HG03025 (cell line): ENCODE results near the gene SCAPER.

Source experiments
- ATAC-seq: cut with Tn5 transposase; IDR thresholded peaks from one replicate; pipeline ENCODE4 v1.9.1; 2021; ENCODE audit warnings: mild to moderate bottlenecking, moderate library complexity; ENCODE audit not compliant: unreplicated experiment, low FRiP score

SCAPER gene

DNA sequence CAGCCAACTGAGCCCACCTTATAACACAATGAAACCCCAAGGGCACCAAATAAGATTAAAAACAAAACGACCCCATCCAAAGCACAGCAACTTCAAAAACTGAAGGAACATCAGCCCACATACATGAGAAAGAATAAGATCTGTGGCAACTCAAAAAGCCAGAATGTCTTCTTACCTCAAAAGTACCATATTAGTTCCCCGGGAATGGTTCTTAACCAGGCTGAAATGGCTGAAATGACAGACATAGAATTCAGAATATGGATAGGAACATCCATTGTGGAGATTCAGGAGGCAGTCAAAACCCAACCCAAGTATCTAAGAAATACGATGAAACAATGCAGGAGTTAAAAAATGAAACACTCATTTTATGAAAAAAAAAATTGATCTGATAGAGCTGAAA is 222.3 kb downstream of the SCAPER start:
- ATAC-seq, result no peak

DNA sequence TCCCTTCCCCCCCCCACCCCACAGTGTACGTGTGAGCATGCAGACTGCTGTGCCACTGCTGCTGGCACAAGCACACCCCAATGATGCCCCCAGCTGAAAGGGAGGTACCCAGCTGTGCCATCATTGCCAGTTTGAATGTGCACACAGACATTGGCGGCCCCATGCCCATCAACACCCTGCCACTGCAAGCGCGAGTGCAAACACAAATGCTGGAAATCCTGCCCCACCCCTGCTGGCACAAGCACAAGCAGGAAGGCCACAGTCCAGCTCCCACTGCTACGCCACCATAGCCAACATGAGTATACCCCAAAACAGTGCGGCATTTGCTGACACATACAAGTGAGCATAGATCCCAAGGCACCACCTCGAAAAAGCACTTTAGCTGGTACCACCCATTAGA is 222.9 kb downstream of the SCAPER start:
- no peak for ATAC-seq

DNA sequence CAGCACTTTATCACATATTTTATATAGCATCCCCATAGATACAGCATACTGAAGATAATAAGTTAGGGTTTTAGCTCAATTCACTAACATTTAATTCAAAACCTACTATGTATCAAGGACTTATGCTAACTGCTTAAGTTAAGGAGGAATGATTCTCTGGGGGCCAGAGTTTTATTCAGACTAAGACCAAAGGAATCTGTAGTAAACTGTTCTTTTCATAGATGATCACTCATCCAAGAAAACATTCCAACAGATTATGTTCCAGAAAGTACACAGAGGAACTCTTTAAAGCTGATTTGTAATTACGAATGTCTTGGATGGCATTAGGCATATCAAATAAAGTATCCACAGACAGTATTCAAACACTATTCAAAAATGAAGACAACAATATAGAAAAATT is 226.4 kb downstream of the SCAPER start:
- no peak for ATAC-seq

DNA sequence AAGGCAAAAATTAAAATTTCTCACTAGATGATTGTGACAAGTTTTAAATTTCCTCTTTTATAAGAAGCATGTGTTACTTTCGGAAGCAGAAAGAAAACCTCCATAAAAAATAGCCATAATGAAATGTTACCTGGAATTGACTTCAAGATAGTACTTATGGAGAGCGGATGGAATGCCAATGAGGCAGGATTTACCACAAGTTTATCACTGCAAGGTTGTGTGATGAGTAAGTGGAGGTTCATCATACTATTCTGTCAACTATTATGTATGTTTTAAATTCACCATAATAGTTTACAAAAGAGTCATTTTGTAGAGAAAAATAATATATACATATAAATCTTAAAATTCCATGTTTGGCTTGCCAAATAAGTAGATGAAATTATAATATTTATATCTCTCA is 230.3 kb downstream of the SCAPER start:
- no peak for ATAC-seq

DNA sequence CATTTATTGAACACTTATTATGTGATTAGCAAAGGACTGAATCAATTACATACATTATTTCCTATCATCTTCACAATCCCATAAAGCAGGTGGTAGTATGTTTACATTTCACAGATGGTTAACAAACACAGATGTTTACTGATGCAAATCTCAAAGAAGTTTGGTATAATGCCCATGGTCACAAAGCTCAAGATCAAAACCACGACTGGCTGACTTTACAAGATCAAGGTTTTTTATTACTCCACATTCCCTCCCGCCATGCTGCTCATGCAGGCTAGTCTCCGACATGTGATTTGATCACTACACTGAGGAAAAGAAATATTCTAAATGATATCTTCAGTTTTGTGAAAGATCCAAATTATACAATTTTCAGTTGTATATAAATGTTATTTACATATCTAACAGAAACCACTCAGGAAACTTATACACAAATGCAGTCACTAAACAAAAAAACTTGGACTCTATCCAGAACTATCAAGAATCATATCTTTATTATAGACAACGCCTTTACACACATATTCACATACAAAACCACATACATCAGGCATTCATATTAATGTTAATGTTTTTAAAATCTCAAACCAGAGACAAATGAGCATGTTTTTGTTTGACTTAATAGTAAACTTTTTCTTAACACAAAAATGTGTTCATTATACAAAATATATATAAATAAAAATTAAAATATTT is 235.5 kb downstream of the SCAPER start:
- no peak for ATAC-seq

DNA sequence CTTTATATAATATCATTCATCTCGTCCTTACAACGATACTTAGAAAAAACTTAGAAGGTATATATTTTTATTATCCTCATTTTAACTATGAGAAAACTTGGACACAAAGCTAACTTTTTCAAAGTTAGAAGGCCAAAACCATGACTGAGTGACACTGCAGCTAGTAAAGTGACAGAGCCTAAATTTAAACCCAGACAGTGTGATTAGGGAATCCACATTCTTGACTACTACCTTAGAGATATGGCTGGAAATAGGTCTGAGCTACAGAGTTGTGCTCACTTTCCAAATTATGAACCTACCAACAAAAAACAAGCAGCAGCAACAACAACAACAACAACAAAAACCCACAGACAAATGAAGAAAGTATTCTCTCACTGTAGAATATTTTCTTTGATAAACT is 236.2 kb downstream of the SCAPER start:
- no peak for ATAC-seq

DNA sequence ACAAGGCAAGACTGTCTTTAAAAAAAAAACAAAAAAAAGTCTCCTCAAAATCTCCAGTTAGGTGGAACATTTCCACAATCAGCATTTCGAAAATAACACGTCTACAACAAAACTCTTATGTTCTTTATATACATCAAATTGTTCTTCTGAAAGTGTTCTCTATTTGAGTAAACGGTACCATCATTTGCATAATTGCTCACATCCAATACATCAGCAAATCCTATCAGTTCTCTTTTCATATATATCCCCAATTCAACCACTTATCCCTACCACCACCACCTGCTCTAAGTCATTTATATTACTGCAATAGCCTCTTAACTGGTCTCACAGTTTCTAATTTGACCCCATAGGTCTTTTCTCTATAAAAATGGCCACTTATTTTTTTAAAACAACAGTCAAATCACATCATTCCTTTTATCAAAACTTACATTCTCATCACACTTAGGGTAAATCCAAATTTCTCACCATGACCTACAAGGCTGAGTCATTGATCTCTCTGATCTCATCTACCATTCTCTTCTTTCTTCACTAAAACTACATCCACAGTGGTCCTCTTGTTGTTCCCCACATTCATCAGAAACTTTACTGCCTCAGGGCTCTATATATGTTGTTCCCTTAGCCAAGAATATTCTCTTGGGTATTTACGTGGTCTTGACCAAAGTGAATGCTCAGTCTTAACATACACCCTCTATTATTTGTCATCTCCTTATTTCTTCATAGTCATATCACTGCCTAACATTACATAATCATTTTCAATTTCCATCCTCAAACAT is 237.0 kb downstream of the SCAPER start:
- no peak for ATAC-seq

DNA sequence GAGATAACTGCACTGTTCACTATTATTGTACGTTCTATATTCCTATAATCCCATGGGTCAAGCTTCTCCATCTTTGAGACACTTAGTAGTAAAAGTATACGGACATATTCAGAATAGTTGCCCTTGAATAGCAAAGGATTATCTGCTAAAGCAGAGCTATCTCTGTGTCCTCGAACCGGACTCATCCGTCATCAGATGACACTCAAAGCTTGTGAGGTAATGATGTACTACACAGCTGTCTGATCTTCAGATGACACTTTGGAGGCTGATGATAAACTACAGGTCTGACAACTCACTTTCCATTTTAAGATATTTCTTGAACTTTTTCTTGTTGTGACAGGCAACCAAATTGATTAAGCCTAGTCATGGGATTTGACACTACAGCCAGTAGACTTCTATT is 240.2 kb downstream of the SCAPER start:
- ATAC-seq, result no peak

DNA sequence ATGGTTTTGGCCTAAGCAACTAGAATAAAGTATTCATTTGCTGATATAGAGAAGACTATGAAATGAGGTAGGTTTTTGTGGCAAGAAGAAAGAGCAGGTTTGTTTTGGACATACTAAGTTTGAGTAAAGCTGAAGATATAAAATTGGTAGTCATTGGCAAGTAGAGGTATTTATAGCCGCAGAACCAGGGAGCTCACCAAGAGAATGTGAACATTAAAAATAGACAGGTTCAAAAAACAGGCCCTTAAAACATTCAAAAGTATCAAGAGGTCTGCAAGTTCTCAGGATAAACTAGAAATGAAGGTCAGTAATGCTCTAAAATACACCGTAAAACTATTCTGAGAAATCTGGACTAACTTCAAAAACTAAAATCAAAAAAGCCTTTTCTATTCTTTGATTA is 240.7 kb downstream of the SCAPER start:
- ATAC-seq, result no peak

DNA sequence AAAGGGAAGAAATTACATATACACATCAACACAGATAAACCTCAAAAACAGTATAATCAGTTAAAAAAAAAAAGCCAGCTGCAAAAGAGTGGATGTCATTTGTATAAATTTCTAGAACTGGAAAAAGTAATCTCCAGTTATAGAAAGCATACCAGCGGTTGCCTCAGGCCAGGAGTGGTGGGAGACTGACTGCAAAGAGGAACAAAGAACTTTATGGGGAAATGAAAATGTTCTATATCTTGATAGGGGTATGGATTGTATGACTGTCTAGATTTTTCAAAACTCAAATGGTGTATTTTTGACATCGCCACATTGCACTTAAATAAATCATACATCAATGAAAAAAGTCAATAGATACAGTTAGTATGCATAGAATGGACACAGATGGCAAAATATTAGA is 241.6 kb downstream of the SCAPER start:
- no peak for ATAC-seq

DNA sequence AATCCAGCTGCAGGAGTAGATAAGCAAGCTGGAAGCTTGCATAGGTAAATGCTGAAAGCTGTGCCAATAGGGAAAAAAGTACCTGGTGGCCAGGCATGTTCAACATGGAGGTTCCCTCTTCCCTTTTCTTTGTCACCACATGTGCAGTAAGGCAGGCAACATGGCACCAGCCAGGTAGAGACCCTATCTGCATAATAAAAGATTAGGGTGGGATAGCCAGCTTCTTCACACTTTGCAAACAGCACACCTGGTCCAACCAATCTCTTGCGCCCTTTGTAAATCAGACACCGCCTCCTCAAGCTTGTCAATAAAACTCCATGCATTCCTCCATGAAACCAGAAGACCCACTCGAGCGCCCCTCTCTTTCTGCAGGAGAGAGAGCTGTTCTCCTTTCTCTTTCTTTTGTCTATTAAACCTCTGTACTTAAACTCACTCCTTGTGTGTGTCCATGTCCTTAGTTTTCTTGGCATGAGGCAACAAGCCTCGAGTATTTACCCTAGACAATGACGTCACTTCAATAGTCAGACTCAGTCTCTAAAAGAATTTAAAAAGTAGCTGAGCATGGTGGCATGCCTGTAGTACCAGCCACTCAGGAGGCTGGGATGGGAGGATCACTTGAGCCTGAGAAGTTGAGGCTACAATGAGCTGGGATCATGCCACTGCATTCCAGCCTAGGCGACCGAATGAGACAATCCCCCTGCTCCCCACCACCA is 256.3 kb downstream of the SCAPER start:
- ATAC-seq, result no peak

DNA sequence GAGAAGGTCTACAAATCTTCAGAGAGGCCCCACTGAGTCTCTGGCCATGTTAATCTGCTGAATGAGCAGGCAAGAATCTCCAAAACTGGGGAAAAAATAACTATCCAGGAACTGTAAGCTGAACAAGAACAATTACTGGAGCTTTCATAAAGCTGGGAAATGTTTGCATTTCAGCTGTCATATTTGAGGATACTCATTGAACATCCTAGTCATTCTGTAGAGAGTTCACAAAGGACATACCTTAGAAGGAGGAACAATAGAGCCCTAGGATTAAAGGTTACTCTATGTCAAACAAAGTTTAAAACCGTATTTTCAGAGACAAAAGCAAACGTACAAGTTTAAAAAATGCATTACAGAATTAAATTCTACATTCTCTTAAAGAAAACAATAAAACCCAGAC is 257.5 kb downstream of the SCAPER start:
- ATAC-seq, result no peak

DNA sequence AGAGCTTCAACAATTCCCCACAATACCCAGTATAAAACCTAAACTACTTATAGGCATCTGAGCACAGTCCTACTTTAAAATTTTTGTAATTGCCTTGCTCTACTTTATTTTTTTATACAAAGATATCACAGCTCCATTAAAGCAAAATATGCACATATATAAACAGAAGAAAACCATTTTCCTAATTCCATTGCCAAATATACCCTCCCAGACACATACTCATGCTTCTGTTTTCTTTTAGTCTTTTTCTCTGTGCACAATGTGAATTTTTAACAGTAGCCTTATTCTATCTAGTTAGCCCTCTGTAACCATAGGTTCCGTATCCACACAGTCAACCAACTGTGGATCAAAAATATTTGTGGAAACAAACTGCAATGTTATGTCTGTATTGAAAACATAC is 260.5 kb downstream of the SCAPER start:
- ATAC-seq, result no peak

DNA sequence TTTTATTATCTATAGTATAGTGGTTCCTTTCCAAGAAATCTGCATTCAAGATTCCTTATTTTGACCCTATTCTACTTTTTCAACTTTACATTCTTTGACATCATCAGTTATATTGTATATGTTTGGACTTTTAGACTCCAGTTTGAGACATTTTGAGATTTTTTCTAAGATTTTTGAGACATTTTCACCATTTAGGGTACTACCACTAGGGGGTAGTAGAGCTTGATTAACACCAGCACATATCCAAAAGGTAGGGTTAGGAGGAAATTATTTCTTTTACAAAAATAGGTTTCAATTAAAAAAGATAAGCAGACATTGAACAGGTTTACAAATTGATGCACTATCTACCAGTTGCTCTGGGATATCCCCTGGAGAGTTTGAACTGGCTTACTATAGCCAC is 262.5 kb downstream of the SCAPER start:
- no peak for ATAC-seq

DNA sequence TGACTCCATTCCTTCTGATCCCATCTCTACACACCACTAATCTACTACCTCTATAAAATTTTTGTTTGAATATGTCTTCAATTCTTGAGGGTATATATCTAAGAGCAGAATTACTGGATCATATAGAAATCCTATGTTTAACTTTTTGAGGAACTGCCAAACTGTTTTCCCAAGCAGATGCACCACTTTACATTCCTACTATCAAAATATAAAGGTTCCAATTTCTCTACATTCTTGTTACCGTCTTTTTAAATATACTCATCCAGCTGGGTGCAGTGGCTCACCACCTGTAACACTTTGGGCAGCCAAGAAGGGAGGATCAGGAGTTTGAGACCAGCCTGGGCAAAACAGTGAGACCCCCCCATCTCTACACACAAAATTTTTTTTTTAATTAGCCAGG is 268.0 kb downstream of the SCAPER start:
- ATAC-seq, result no peak

DNA sequence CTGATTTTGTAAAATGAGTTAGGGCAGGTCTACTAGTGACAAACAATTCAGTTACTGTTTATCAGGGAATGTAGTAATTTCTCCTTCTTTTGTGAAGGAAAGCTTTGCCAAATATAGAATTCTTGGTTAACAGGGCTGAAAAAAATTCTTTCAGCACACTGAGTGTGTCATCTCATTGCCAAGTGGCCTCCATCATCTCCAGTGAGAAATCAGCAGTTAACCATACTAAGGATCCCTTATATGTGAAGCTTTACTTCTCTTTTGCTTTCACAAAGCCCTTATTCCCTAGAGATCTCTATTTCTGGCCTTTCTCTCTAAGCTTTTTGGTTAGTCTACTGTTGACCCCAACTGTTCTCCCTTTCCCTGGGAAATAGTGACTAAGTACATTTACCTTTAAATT is 269.1 kb downstream of the SCAPER start:
- ATAC-seq, result no peak

DNA sequence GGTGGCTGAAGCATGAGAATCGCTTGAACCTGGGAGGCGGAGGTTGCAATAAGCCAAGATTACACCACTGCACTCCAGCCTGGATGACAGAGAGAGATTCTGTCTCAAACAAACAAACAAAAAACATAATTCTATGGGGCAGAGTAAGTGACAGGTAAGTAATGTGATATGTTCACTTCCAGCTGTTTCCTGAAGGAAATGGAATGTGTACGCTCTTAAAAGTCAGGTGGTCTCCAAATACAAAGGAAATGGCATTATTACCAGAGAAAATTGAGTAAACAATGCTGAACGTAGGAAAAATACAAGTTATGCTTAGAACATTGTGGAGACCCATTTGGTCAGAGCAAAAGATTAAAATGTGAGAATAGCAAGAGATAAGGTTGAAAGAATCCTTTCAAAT is 278.5 kb downstream of the SCAPER start:
- no peak for ATAC-seq

DNA sequence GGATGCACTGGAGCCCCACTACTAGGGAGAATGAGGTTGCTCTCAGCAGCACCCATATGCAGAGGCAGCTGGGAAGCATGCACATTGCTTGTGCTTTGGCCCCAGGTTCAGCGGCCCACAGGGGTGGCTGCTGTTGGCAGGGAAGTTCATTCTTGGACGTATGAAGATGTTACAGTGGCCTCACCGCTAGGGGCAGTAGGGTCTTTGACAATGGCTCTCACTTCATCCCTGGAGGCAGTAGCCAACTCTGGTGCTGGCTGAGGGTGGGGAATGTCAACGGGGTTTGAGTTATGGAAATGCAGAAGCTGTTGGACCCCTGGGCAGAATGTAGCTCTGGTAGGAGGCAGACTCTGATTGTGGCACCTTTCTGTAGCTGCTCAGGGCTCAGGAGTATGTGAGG is 279.9 kb downstream of the SCAPER start:
- ATAC-seq, result no peak

DNA sequence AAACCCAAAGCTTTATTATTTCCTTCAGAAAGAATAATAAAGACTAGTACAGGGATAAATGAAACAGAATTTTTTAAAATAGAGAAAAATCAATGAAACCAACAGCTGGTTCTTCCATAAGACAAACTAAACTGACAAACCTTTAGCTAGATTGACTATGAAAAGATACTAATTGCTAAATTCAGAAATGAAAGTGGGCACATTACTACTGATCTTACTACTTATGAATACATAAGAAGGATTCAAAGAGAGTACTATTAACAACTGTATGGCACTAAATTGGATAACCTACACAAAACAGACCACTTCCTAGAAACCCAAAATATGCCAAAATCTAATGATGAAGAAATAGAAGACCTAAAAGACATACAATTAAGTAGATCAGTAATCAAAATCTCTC is 290.4 kb downstream of the SCAPER start:
- ATAC-seq, result no peak

DNA sequence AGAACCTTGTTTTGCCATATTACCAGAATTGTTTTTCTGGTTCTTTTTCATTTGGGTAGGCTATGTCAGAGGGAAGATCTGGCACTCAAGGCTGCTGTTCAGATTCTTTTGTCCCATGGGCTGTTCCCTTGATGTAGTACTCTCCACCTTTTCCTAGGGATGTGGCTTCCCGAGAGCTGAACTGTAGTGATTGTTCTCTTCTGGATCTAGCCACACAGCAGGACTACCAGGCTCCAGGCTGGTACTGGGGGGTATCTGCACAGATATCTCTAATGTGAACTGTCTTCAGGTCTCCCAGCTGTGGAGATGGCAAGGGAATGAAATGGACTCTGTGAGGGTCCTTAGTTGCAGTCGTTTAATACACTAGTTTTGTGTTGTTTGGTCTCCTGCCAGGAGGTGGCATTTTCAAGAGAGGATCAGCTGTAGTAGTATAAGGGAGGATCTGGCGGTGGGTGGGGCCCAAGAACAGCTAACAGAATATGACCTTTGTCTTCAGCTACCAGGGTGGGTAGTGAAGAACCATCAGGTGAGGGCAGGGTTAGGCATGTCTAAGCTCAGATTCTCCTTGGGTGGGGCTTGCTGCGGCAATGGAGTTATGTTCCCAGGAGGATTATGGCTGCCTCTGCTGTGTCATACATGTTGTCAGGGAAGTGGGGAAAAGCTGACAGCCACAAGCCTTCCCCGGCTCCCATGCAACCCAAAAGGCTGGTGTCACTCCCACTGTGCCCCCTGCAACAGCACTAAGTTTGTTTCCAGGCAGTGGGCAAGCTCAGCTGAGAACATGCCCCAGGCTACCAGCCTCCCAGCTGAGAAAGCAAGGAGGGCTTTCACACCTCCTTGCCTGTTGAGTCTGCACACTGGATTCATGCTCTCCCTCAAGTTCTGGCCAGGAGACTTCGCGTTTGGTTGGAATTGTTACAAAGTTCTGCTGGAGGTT is 316.1 kb downstream of the SCAPER start:
- ATAC-seq, result no peak

DNA sequence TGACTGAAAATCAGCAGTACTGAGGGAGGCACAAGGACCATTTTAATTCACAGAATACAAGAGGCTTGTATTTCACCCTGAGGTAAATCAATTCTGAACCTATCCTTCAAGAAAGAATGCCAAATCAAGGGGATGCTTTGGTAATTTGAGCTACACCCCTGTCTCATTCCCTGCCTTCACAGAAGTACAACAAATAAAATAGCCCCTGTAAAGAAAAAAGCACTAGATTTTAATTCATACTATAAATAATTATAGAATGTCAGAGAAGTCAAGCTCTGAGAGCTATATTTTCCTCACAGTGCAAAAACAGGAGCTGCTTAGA is 319.6 kb downstream of the SCAPER start:
- ATAC-seq, result no peak
